Neuronal stem cell (in vitro differentiated cells): ENCODE data around the gene FER1L5.

Experiments used
- DNase-seq: peaks from one replicate; pipeline ENCODE4 v3.0.0-alpha.2; 2013; ENCODE audit warnings: low spot score
- H2AFZ ChIP-seq: one replicate; pipeline ENCODE4 v1.6.1; 2013; ENCODE audit warnings: mild to moderate bottlenecking, low read length, inconsistent platforms
- H2AK5ac ChIP-seq: 2 replicates; pipeline ENCODE4 v1.6.1; 2013; ENCODE audit warnings: low read depth, mild to moderate bottlenecking, inconsistent platforms, low read length, moderate library complexity, mixed read lengths
- H2BK120ac ChIP-seq: 2 replicates; pipeline ENCODE4 v1.6.1; 2013; ENCODE audit warnings: low read depth, mild to moderate bottlenecking, inconsistent platforms, low read length, moderate library complexity, mixed read lengths
- H2BK12ac ChIP-seq: one replicate; pipeline ENCODE4 v1.6.1; 2013; ENCODE audit warnings: low read length, inconsistent platforms
- H2BK15ac ChIP-seq: 2 replicates; pipeline ENCODE4 v1.6.1; 2013; ENCODE audit warnings: mild to moderate bottlenecking, low read length, inconsistent platforms, mixed read lengths
- H2BK5ac ChIP-seq: one replicate; pipeline ENCODE4 v1.6.1; 2013; ENCODE audit warnings: inconsistent platforms, mild to moderate bottlenecking, low read length, moderate library complexity
- H3K14ac ChIP-seq: one replicate; pipeline ENCODE4 v1.6.1; 2013; ENCODE audit warnings: low read length, inconsistent platforms
- H3K18ac ChIP-seq: 2 replicates; pipeline ENCODE4 v1.6.1; 2013; ENCODE audit warnings: low read length, inconsistent platforms
- H3K23ac ChIP-seq: 2 replicates; pipeline ENCODE4 v1.6.1; 2013; ENCODE audit warnings: low read depth, mild to moderate bottlenecking, mixed read lengths, low read length, inconsistent platforms; ENCODE audit not compliant: poor library complexity
- H3K27ac ChIP-seq: replicated peaks from 3 replicates; pipeline ENCODE4 v1.5.1; 2013; ENCODE audit warnings: low read length, inconsistent platforms
- H3K27me3 ChIP-seq, 3 experiments: 2 replicates each; pipeline ENCODE4 v1.6.1; 2013; ENCODE audit warnings: low read length in 3 of 3, mild to moderate bottlenecking in 2 of 3, inconsistent platforms in 1 of 3, low read depth in 1 of 3, mixed read lengths in 1 of 3, moderate library complexity in 1 of 3; ENCODE audit not compliant: control insufficient read depth in 3 of 3, insufficient read depth in 3 of 3
- H3K36me3 ChIP-seq, 2 donors: replicated peaks in 1 of 2; 2 replicates each; pipeline ENCODE4 v1.6.1; 2013; ENCODE audit warnings: low read length in 2 of 2; ENCODE audit not compliant: control insufficient read depth in 2 of 2, insufficient read depth in 2 of 2
- H3K4ac ChIP-seq: 2 replicates; pipeline ENCODE4 v1.6.1; 2013; ENCODE audit warnings: inconsistent platforms, mild to moderate bottlenecking, low read length, moderate library complexity
- H3K4me1 ChIP-seq, 2 donors: 1 replicate in 1 of 2; 2 replicates in 1 of 2; pipeline ENCODE4 v1.6.1; 2013; ENCODE audit warnings: low read length in 2 of 2, low read depth in 1 of 2; ENCODE audit not compliant: control insufficient read depth in 2 of 2, insufficient read depth in 1 of 2
- H3K4me2 ChIP-seq: one replicate; pipeline ENCODE4 v1.6.1; 2013; ENCODE audit warnings: mild to moderate bottlenecking, low read length, inconsistent platforms; ENCODE audit not compliant: insufficient read depth, poor library complexity, severe bottlenecking
- H3K4me3 ChIP-seq, 2 donors: 2 replicates each; pipeline ENCODE4 v1.5.1; 2013; ENCODE audit warnings: low read length in 2 of 2, mild to moderate bottlenecking in 2 of 2, inconsistent platforms in 1 of 2, moderate library complexity in 1 of 2
- H3K79me1 ChIP-seq: one replicate; pipeline ENCODE4 v1.6.1; 2013; ENCODE audit warnings: low read depth, mild to moderate bottlenecking, inconsistent platforms, low read length, moderate library complexity
- H3K9ac ChIP-seq: one replicate; pipeline ENCODE4 v1.6.1; 2013; ENCODE audit warnings: mild to moderate bottlenecking, low read depth, low read length, inconsistent platforms; ENCODE audit not compliant: poor library complexity
- H3K9me3 ChIP-seq, 2 donors: replicated peaks in 1 of 2; 2 replicates each; pipeline versions ENCODE3 to v1.6.1; 2013; ENCODE audit warnings: low read length in 2 of 2, mild to moderate bottlenecking in 2 of 2, inconsistent platforms in 1 of 2, low read depth in 1 of 2, mixed read lengths in 1 of 2, moderate library complexity in 1 of 2; ENCODE audit not compliant: control insufficient read depth in 2 of 2, insufficient read depth in 1 of 2
- H4K8ac ChIP-seq: one replicate; pipeline ENCODE4 v1.6.1; 2013; ENCODE audit warnings: low read depth, mild to moderate bottlenecking, inconsistent platforms, low read length, moderate library complexity
- H4K91ac ChIP-seq: one replicate; pipeline ENCODE4 v1.6.1; 2013; ENCODE audit warnings: low read length, low read depth, mild to moderate bottlenecking, inconsistent platforms; ENCODE audit not compliant: poor library complexity
- WGBS, 2 donors: extraction: QIAGEN DNeasy Blood & Tissue Kit; methylation state at CpG; one replicate each; pipeline ENCODE4 v1.1.7; 2013; ENCODE audit warnings: missing lambda C conversion rate in 2 of 2, mixed read lengths in 1 of 2; ENCODE audit not compliant: insufficient read length in 2 of 2, insufficient replicate concordance in 1 of 2; ENCODE audit errors: extremely low coverage in 2 of 2; 5-methylcytosine and 5-hydroxymethylcytosine counted together

Gene FER1L5

GRCh38 chr2:96655526-96655925 is 13.0 kb downstream of the FER1L5 start:
- Histone ChIP-seq H3K4me1 (no peaks in the 10 kb centered on the region), H2BK15ac (no peak overlapping the region), H2BK5ac (no peak overlapping the region), H3K18ac (no peak overlapping the region), H3K79me1 (no peaks in the 10 kb centered on the region), H3K23ac (no peak overlapping the region), H3K14ac (no peak overlapping the region), H2BK120ac (no peak overlapping the region), H3K4me3 (no peak overlapping the region), H3K27ac (no peak overlapping the region), H2AK5ac (no peak overlapping the region), H3K4ac (no peak overlapping the region), H4K91ac (no peak overlapping the region), H2BK12ac (no peak overlapping the region), H3K36me3 (no peaks in the 10 kb centered on the region), H3K9ac (no peak overlapping the region), H4K8ac (no peak overlapping the region), H3K27me3 (no peaks in the 10 kb centered on the region), H2AFZ (no peak overlapping the region), H3K4me2 (no peak overlapping the region), H3K9me3 (no peaks in the 10 kb centered on the region)
- DNase-seq, result no peak
- WGBS, 2 donors, result no CpG with 5 or more reads among the region's 6 CpGs

- H2AK5ac ChIP-seq, result no peak overlapping the region
- H3K4me2 ChIP-seq, result no peak overlapping the region
- H3K27ac ChIP-seq, result no peak overlapping the region
- no peak overlapping the region for H2BK5ac ChIP-seq
- no peak overlapping the region for H4K8ac ChIP-seq
- no peak overlapping the region for H2BK15ac ChIP-seq
- H4K91ac ChIP-seq, result no peak overlapping the region
- no peak overlapping the region for H3K14ac ChIP-seq
- H3K23ac ChIP-seq, result no peak overlapping the region
- DNase-seq, result no peak
- H2BK12ac ChIP-seq, result no peak overlapping the region
- H3K18ac ChIP-seq, result no peak overlapping the region
- H3K9ac ChIP-seq, result no peak overlapping the region
- no peak overlapping the region for H2BK120ac ChIP-seq
- no peak overlapping the region for H2AFZ ChIP-seq
- H3K79me1 ChIP-seq, result no peaks in the 10 kb centered on the region
- H3K9me3 ChIP-seq, result no peaks in the 10 kb centered on the region
- H3K27me3 ChIP-seq, result no peaks in the 10 kb centered on the region
- no peaks in the 10 kb centered on the region for H3K36me3 ChIP-seq
- H3K4ac ChIP-seq, result no peak overlapping the region
- H3K4me1 ChIP-seq, result no peaks in the 10 kb centered on the region
- H3K4me3 ChIP-seq, result no peak overlapping the region
These were observed 14.0 kb downstream of the FER1L5 start for GRCh38 chr2:96656540-96656939.

GRCh38 chr2:96661324-96661723 is 18.8 kb downstream of the FER1L5 start:
- no peak for DNase-seq
- Histone ChIP-seq H2BK5ac (no peak overlapping the region), H3K27ac (no peak overlapping the region), H3K36me3 (peaks cover 0 to 2% of the 10 kb centered on the region in 2 donors), H2AK5ac (no peak overlapping the region), H3K14ac (no peak overlapping the region), H4K91ac (no peak overlapping the region), H2BK15ac (no peak overlapping the region), H3K9ac (no peak overlapping the region), H2AFZ (no peak overlapping the region), H3K4ac (no peak overlapping the region), H3K4me2 (no peak overlapping the region), H4K8ac (no peak overlapping the region), H3K9me3 (peaks cover 6 to 7% of the 10 kb centered on the region in 2 donors), H3K79me1 (no peaks in the 10 kb centered on the region), H3K18ac (no peak overlapping the region), H3K4me1 (peaks cover 0 to 2% of the 10 kb centered on the region in 2 donors), H3K4me3 (no peak overlapping the region), H2BK120ac (no peak overlapping the region), H3K27me3 (no peaks in the 10 kb centered on the region), H3K23ac (no peak overlapping the region), H2BK12ac (no peak overlapping the region)
- no CpG with 5 or more reads among the region's 6 CpGs for WGBS, 2 donors

- Histone ChIP-seq H4K8ac (peak overlapping the region; percentile 17), H2BK12ac (no peak overlapping the region), H3K79me1 (no peaks in the 10 kb centered on the region), H3K9me3 (peaks cover 6 to 7% of the 10 kb centered on the region in 2 donors), H3K27ac (no peak overlapping the region), H2AK5ac (no peak overlapping the region), H3K4ac (no peak overlapping the region), H2BK15ac (no peak overlapping the region), H3K9ac (no peak overlapping the region), H3K18ac (no peak overlapping the region), H4K91ac (no peak overlapping the region), H3K4me3 (no peak overlapping the region), H3K4me2 (no peak overlapping the region), H2BK120ac (no peak overlapping the region), H3K14ac (peak overlapping the region; percentile 71), H2BK5ac (no peak overlapping the region), H2AFZ (no peak overlapping the region), H3K36me3 (peaks cover 0 to 2% of the 10 kb centered on the region in 2 donors), H3K27me3 (no peaks in the 10 kb centered on the region), H3K4me1 (peaks cover 0 to 2% of the 10 kb centered on the region in 2 donors), H3K23ac (no peak overlapping the region)
- WGBS, 2 donors, result no CpG with 5 or more reads among the region's 9 CpGs
- no peak for DNase-seq
These were observed 19.8 kb downstream of the FER1L5 start for GRCh38 chr2:96662360-96662759.
